HG03066 (cell line): ENCODE measurements around the gene DHCR24.
"Not testable (repeated sequence)": the region's sequence is repeated elsewhere in the genome, so short reads cannot be mapped to it uniquely, and the experiment has no call there.

Experiments used
- ATAC-seq: cut with Tn5 transposase; IDR thresholded peaks from one replicate; pipeline ENCODE4 v1.9.1; 2021; ENCODE audit warnings: low read depth; ENCODE audit not compliant: unreplicated experiment

Gene DHCR24

GRCh38 chr1:54886724-54887664 is at the start of gene DHCR24:
Gene DHCR24, minus strand, starts transcription at chr1:54887195. Its CDS starts 76 bp downstream, at chr1:54887119.
- peak; percentile 85 for ATAC-seq

- ATAC-seq: no peak
Observed at GRCh38 chr1:54936791-54937190, 49.8 kb upstream of the DHCR24 start.

GRCh38 chr1:54934869-54935268 is 47.9 kb upstream of the DHCR24 start:
- no peak for ATAC-seq

- ATAC-seq: not testable (repeated sequence)
Observed at GRCh38 chr1:54934081-54934480, 47.1 kb upstream of the DHCR24 start.

- ATAC-seq: no peak
Observed at GRCh38 chr1:54931275-54931840, 44.4 kb upstream of the DHCR24 start.

- no peak for ATAC-seq
Observed at GRCh38 chr1:54929700-54930099, 42.7 kb upstream of the DHCR24 start.

- ATAC-seq: no peak
Observed at GRCh38 chr1:54928327-54928726, 41.3 kb upstream of the DHCR24 start.

- no peak for ATAC-seq
Observed at GRCh38 chr1:54927472-54928240, 40.7 kb upstream of the DHCR24 start.

GRCh38 chr1:54926970-54927369 is 40.0 kb upstream of the DHCR24 start:
- no peak for ATAC-seq

- ATAC-seq: no peak
Observed at GRCh38 chr1:54922921-54923421, 36.0 kb upstream of the DHCR24 start.

GRCh38 chr1:54922040-54922761 is 35.2 kb upstream of the DHCR24 start:
- no peak for ATAC-seq

- ATAC-seq: no peak
Observed at GRCh38 chr1:54919367-54920359, 32.7 kb upstream of the DHCR24 start.

GRCh38 chr1:54911076-54911475 is 24.1 kb upstream of the DHCR24 start:
- ATAC-seq: not testable (repeated sequence)

- no peak for ATAC-seq
Observed at GRCh38 chr1:54906586-54906985, 19.6 kb upstream of the DHCR24 start.

- no peak for ATAC-seq
Observed at GRCh38 chr1:54904476-54905048, 17.6 kb upstream of the DHCR24 start.

GRCh38 chr1:54894271-54894670 is 7.3 kb upstream of the DHCR24 start:
- ATAC-seq: no peak

GRCh38 chr1:54892586-54892985 is 5.6 kb upstream of the DHCR24 start:
- no peak for ATAC-seq

- ATAC-seq: no peak
Observed at GRCh38 chr1:54889132-54889725, 2.2 kb upstream of the DHCR24 start.
